HG03565 (cell line): ENCODE measurements around the gene CCIN.
"Not testable (repeated sequence)": the region's sequence is repeated elsewhere in the genome, so short reads cannot be mapped to it uniquely, and the experiment has no call there.

Experiments
- ATAC-seq: cut with Tn5 transposase; IDR thresholded peaks from one replicate; pipeline ENCODE4 v1.9.1; 2021; ENCODE audit warnings: mild to moderate bottlenecking, moderate library complexity; ENCODE audit not compliant: unreplicated experiment

Gene CCIN

DNA sequence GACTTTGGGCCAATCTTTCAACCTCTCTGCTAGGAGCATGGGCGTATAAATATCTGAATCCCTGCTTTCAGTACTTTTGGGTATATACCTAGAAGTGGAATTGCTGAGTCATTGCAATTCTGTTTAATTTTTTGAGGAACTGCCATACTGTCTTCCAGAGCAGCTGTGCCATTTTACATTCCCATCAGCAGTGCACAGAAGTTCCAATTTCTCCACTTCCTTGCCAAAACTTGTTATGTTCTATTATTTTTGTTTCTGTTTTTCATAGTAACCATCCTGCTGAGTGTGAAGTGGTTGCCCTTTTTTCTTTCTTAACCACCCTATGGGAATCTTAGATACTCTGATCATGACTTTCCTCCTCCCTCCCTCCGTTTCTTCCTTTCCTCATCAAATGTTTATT, 11.1 kb upstream of the CCIN start:
- no peak for ATAC-seq

GRCh38 chr9:36158917-36159316, 10.3 kb upstream of the CCIN start:
- no peak for ATAC-seq

GRCh38 chr9:36159509-36159908, 9.7 kb upstream of the CCIN start:
- not testable (repeated sequence) for ATAC-seq

GRCh38 chr9:36160126-36160525, 9.1 kb upstream of the CCIN start:
- ATAC-seq: not testable (repeated sequence)

- ATAC-seq: no peak
These were observed 8.0 kb upstream of the CCIN start for GRCh38 chr9:36161187-36161586.

GRCh38 chr9:36162211-36162738, 6.9 kb upstream of the CCIN start:
- no peak for ATAC-seq

GRCh38 chr9:36163049-36163785, 6.0 kb upstream of the CCIN start:
- ATAC-seq: no peak

DNA sequence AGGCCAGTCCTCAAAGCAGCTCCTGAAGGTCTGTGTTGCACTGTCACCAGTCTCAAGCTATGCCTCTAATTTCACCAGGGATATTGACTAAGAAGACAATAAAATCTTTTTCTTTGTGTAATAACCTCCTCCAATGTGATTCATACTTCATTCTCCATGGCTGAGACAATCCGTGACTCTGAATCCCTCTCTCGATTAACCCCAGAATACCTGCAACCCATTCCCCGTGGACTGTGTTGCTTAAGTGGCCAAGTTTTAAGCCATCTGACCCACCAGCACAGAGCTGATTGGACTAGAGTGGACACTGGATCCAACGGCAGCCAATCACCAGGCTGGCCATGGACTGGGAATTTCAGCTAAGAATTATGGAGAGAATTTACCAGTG, 5.4 kb upstream of the CCIN start:
- no peak for ATAC-seq

- ATAC-seq: no peak
These were observed 4.8 kb upstream of the CCIN start for GRCh38 chr9:36164372-36164771.

DNA sequence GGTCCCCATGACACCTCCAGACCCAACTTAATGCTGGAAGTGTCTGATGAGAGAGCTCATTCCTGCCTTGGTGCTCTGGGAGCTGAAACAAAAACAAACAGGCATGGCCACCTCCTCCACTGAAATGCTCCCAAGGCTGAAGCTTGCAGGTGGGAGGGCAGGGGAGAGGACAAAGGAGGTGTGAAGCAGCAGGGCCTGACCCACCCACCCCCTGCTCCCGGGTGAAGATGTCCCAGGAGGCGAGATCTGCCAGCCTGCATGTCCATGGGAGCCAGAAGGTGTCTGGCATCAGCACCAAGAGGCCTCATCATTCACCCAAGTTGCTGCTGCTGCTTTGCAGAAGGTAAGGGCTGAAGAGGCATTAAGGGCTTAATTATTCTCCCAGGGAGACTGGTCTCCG, 4.2 kb upstream of the CCIN start:
- ATAC-seq: no peak

- ATAC-seq: no peak
These were observed 3.4 kb upstream of the CCIN start for GRCh38 chr9:36165826-36166167.

DNA sequence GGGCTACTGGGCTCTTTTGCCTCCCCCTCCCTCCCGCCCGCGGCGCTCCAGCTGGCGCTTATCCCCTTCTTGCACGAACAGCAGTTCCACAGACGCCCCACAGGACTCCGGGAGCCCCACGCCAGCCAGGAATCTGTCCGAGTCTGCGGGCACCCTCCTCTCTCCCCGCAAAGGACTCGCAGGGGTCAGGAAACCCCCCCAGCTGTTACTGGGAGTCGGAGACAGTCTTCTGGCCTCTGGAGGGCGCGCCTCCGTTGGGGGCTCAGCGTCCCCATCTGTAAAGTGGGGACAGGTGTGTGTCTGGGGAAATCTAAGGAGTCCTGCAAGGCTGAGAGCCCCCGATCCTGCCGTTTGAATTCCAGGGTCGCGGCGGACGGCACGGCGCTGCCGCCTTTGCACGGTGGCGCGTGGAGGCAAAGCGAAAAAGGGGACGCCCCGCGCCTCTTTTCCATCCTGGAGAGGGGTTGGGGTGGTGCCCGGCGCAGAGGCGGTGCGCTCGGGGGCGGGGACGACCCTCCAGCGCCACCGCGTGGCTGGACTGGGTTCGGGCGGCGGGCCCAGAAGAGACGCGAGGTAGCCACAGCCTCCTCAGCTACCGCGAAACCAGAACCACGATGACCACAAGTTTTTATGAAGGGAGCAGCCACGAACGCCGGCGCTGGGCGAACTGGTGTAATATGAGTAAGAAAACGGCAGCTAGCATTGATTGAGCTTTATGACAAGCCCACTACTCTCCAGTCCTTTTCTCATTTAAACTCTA, 2.8 kb upstream of the CCIN start:
- ATAC-seq: peak; percentile 68

GRCh38 chr9:36169708-36170107, 520 bp downstream of the CCIN start:
- no peak for ATAC-seq

- ATAC-seq: no peak
These were observed 1.3 kb downstream of the CCIN start for GRCh38 chr9:36170531-36170930.

- ATAC-seq: no peak
These were observed 4.7 kb downstream of the CCIN start for GRCh38 chr9:36173861-36174260.

DNA sequence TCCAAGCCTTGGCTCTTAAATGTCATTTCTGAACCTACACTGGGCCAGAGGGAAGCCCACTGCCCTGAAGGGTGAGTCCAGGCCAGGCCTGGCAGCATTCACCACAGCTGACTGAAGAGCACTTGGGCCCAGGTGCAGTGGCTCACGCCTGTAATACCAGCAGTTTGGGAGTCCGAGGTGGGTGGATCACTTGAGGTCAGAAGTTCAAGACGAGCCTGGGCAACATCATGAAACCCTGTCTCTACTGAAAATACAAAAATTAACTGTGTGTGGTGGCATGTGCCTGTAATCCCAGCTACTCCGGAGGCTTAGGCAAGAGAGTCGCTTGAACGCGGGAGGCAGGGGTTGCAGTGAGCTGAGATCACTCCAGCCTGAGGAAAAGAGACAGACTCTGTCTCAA, 5.1 kb downstream of the CCIN start:
- no peak for ATAC-seq

- no peak for ATAC-seq
These were observed 5.5 kb downstream of the CCIN start for GRCh38 chr9:36174731-36175130.

DNA sequence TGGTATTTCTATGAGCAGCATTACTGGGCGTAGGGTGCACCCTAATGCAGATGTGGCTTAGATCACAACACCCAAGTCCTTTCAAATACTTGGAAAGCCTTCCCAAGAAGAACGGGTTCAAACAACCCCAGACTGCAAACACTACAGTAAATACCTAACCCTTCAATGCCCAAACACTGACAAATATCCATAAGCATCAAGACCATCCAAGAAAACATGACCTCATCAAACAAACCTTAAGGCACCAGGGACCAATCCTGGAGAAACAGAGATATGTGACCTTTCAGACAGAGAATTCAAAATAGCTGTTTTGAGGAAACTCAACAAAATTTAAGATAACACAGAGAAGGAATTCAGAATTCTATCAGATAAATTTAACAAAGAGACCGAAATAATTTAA, 6.0 kb downstream of the CCIN start:
- ATAC-seq: not testable (repeated sequence)

DNA sequence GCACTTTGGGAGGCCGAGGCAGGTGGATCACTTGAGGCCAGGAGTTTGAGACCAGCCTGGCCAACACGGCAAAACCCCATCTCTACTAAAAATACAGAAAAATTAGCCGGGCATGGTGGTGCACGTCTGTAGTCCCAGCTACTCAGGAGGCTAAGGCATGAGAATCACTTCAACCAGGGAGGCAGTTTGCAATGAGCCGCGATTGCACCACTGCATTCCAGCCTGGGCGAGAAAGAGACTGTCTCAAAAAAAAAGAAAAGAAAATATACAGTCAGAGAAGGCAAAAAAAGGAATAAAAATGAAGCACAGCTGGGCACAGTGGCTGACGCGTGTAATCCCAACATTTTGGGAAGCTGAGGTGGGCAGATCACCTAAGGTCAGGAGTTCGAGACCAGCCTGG, 7.3 kb downstream of the CCIN start:
- ATAC-seq: not testable (repeated sequence)

DNA sequence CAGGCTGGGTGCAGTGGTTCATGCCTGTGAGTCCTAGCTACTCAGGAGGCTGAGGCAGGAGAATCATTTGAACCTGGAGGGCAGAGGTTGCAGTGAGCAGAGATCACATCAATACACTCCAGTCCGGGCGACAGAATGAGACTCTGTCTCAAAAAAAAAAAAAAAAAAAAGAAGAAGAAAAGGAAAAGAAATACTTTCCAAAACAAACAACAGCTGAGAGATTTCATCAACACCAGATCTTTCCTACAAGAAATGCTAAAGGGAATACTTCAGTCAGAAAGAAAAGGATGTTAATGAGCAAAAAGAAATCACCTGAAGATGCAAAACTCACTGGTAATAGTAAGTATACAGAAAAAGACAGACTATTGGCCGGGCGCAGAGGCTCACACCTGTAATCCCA, 8.4 kb downstream of the CCIN start:
- ATAC-seq: no peak

DNA sequence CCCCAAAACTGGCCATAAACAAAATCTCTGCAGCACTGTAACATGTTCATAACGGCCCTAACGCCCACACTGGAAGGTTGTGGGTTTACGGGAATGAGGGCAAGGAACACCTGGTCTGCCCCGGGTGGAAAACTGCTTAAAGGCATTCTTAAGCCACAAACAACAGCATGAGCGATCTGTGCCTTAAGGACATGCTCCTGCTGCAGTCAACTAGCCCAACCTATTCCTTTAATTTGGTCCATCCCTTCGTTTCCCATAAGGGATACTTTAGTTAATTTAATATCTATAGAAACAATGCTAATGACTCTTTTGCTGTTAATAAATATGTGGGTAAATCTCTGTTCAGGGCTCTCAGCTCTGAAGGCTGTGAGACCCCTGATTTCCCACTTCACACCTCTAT, 11.1 kb downstream of the CCIN start:
- not testable (repeated sequence) for ATAC-seq

GRCh38 chr9:36187414-36187813, 18.2 kb downstream of the CCIN start:
- no peak for ATAC-seq
